HG02884 (cell line): ENCODE measurements around the gene FRMD7.
A peak's percentile ranks its signal among the peaks of the same experiment; 100 is the strongest.
"Not testable (repeated sequence)": the region's sequence is repeated elsewhere in the genome, so short reads cannot be mapped to it uniquely, and the experiment has no call there.

Experiments used
- ATAC-seq: cut with Tn5 transposase; IDR thresholded peaks from one replicate; pipeline ENCODE4 v1.9.1; 2021; ENCODE audit warnings: mild to moderate bottlenecking, moderate library complexity; ENCODE audit not compliant: unreplicated experiment

The FRMD7 gene

DNA sequence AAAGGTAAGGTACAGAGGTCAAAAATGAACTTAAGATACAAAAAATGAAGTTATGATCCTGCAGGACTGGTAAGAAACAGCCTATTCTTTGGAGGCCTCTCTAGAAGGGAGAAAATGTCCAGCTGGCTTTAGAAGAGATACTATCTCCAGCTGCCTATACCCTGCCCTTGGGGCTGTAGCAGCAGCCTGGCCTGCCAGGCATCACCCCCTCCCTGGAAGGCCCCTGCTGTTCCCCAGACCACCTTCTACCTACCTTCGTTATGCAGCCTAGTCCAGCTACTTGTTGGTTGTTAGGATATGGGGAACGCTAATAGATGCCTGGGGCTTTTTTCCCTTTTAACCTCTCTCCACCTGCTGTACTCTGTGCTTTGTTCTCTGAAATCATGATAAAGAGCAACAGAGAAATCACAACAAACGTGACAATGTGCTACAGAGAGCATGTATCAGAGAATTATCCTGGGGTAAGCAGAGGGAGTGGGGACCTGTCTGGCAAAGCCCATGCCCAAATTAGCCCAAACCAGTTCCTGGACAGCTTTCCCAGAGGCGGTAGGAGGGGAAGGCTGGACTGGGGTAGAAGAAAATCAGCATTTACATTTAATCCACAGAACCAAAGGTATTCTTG is 34.5 kb downstream of the FRMD7 start:
- no peak for ATAC-seq

DNA sequence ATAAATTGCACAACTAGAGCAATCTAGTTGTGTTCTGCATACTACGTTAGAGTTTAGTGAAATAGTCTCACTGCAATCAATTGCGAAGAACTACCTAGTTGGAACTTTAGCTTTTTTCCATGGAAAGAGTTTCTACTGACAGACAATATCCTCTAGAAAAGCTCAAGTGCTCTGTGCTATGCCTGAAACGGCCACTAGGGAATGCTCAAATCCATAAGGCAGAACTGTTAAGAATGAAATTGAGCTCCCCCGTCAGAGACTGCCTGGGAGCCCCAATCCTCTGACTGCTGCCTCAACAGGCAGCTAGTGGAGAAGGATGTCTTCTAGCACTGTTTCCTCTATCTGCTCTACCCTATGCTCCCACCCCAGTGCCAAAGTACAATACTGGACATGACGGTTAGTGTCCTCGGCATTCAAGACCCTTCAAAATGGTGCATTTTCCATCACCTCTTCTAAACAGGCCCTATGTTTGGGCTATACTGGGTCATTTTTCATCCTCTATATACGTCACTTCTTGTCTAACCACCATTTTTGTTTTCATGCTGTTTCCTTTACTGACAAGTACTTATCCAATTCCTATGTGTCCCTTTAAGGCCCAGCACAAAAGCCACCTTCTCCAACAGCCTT is 35.3 kb downstream of the FRMD7 start:
- ATAC-seq, result peak; percentile 74

- no peak for ATAC-seq
Measured at GRCh38 chrX:132090403-132091159, 37.2 kb downstream of the FRMD7 start.

- no peak for ATAC-seq
Measured at GRCh38 chrX:132088864-132089263, 39.0 kb downstream of the FRMD7 start.

DNA sequence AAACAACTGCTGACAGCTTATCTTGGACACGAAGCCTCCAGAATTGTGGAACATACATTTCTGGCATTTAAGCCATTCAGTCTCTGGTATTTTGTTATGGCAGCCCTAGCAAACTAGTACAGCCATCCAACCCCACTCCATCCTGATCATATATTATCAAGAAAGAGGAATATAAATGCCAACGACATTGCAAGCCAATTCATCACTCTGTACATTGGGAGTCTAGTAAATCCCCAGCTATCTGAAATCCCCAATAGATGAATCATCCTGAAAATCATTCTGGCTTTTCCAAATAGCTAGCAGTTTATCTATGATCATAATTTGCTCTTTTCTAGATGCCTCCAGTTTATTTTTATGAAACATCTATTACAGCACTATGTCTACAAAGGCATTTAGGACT is 41.1 kb downstream of the FRMD7 start:
- no peak for ATAC-seq

DNA sequence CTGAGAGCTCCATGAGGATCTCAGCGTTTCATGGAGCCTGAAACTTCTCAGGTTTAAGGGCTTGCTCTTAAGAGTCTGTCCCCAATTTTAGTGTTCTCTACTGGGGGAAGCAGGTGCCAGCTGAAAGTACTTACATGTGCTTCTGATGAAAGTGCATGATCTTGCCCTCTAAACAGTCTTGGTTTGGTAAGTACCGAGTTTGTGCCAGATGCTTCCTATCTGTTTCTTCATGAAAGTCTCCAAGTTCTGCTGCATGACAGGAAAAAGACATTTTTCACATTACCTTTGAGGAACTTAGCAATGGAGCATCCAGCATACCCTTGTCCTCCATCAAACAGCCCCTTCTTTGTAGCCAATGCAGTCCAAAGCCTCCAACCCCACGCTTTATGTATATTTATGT is 42.0 kb downstream of the FRMD7 start:
- ATAC-seq, result no peak

DNA sequence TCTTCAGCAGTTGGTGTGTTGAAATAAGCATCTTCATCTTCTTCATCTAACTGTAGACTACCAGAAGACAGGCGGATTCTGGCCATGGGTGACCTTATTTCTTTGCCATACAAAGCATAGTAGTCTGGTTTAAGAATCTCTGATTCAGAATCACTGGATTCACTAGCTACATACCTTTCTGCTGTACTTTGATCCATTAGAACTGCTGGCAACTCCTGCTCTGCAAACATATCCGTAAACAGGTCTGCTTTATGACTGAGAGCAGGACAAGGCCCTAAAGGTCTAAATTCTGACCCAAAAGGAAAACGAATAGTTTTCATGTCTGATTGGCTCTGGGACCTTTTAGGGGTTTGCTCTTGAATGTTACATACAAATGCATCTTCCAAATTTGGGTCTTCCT is 49.9 kb downstream of the FRMD7 start:
- ATAC-seq, result no peak

DNA sequence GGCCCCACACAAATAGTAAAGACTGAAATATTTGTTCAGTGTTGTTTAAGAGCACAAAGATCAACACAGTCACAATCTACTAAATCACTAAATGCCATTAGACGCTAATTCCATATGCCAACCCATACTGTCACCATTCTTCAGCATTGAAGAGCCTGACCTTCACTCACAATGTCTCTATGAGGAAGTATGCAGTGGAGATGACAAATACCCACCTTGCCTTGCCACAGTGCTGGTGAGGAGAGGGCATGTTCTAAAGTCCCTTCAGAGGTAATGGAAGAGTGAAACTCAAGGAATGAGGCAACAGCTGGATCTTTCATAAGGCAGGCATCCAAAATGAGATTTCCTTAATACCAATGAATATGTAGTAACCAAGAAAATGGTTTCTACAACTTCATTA is 50.4 kb downstream of the FRMD7 start:
- no peak for ATAC-seq

- no peak for ATAC-seq
Measured at GRCh38 chrX:132071254-132071653, 56.6 kb downstream of the FRMD7 start.

GRCh38 chrX:132068405-132068804 is 59.4 kb downstream of the FRMD7 start:
- ATAC-seq, result no peak

DNA sequence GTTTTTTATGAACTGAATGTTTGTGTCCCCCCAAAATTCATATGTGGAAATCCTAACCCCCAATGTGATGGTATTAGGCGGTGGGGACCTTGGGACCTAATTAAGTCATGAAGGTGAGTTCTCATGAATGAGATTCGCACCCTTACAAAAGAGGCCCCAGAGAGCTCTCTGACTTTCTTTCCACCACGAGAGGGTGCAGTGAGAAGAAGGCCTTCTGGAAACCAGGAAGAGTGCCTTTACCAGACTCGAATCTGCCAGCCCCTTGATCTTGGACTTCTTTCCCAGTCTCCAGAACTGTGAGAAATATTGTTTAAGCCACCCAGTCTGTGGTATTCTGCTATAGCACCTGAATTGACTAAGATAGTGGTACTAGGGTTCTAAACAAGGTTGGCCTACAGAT is 64.0 kb downstream of the FRMD7 start:
- no peak for ATAC-seq

GRCh38 chrX:132063334-132063733 is 64.5 kb downstream of the FRMD7 start:
- no peak for ATAC-seq

- no peak for ATAC-seq
Measured at GRCh38 chrX:132059973-132060540, 67.8 kb downstream of the FRMD7 start.

DNA sequence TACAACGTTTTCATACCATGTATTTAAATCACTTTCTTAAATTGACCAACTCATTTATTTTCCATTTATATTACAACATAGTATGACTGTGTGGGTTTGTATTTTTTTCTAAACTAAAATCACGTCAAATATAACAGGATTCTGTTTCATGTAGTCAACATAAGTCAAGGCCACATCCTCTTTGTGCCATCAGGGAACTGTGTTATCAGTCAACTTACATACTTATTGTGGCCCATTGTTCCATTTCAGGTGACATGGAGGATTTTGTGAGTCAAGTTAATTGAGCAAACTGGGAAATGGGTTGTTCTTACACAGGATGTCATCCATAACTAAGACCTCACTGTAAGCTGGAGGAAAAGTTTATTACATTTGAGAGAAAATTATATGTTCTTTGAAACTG is 68.8 kb downstream of the FRMD7 start:
- no peak for ATAC-seq

GRCh38 chrX:132058050-132058449 is 69.8 kb downstream of the FRMD7 start:
- no peak for ATAC-seq

DNA sequence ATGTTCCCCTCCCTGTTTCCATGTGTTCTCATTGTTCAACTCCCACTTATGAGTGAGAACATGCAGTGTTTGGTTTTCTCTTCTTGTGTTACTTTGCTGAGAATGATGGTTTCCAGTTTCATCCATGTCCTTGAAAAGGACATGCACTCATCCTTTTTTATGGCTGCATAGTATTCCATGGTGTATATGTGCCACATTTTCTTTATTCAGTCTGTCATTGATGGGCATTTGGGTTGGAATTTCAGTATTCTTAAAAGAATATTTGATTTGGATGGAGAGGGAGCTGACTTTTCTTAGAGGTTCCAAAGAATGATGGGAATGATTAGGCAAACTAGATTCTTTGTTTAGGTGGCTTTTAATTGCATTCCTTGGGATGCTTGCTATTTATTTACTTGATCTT is 76.0 kb downstream of the FRMD7 start:
- not testable (repeated sequence) for ATAC-seq

GRCh38 chrX:132046533-132046932 is 81.3 kb downstream of the FRMD7 start:
- no peak for ATAC-seq

DNA sequence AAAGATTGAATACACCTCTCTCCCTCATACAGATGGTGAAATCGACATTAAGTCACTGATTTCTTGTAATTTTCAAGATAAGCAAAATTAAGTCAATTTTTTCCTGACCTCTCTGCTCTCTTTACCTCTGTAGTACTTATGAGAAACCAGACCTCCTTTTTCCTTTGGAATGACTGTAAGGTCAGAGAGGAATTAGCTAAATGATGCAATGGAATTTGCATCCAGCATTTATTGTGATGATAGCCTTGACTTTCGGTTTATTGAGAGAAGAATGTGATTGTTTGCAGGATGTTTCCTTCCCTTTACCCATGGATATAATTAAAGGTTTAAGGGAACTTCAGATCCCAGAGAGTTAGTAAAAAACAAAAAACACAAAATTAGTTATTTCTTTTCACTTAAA is 82.4 kb downstream of the FRMD7 start:
- ATAC-seq, result no peak

GRCh38 chrX:132044953-132045352 is 82.9 kb downstream of the FRMD7 start:
- no peak for ATAC-seq

GRCh38 chrX:132043977-132044376 is 83.8 kb downstream of the FRMD7 start:
- ATAC-seq, result no peak

DNA sequence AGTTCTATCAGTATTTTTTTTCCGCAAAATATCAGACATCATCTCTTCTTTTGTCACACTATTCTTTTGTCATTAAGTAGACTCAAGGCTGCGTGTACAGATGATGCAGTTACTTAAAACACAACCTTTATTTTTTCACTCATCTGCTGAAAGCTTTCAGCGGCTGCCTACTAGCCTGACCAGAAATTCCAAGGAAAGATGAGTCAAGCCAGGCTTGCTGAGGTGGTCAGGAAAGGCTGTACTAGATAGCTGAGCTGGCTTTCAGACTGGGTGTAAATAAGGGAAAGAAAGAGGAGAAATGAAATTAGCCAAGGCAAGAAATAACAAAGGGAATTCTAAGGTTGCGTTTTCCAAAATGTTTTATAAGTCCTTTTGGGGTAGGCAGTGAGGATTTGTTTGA is 86.8 kb downstream of the FRMD7 start:
- no peak for ATAC-seq

GRCh38 chrX:132040066-132040465 is 87.8 kb downstream of the FRMD7 start:
- no peak for ATAC-seq
